Activated B cell treated with CpG ODN at 0.5 μM for 24 hours (primary cell): ENCODE results near the gene STX8. TPM values are rescaled to one million over a fixed set of nuclear protein-coding genes. Genes with fewer than 3 reads are reported as not detected.

Experiments used
- ATAC-seq: fragments of 200-7000 bp; cut with Tn5 transposase; one replicate; pipeline ENCODE4 v1.10.0; 2021; ENCODE audit warnings: low read depth, mild to moderate bottlenecking, moderate library complexity
- CTCF ChIA-PET: fragments of 350-600 bp; sonication (Branson Sonifier 250); formaldehyde crosslinking; loops from one replicate; lab custom pipeline; 2021; ENCODE audit warnings: antibody characterized with exemption; lab: Charles Lee
- POLR2A ChIA-PET: fragments of 350-600 bp; sonication (Branson Sonifier 250); formaldehyde crosslinking; loops from one replicate; lab custom pipeline; 2021; ENCODE audit warnings: antibody characterized with exemption; lab: Charles Lee
- DNase-seq: peaks from one replicate; pipeline ENCODE4 v3.0.0; 2022
- H3K27ac Mint-ChIP-seq: one replicate; pipeline ENCODE4 v1.8.0; 2020; ENCODE audit warnings: mixed read lengths
- H3K27me3 Mint-ChIP-seq: one replicate; pipeline ENCODE4 v1.8.0; 2021; ENCODE audit warnings: mixed read lengths
- H3K36me3 Mint-ChIP-seq: one replicate; pipeline ENCODE4 v1.8.0; 2021; ENCODE audit warnings: low read depth, mixed read lengths
- H3K4me1 Mint-ChIP-seq: one replicate; pipeline ENCODE4 v1.8.0; 2021; ENCODE audit warnings: mixed read lengths
- H3K4me3 Mint-ChIP-seq: one replicate; pipeline ENCODE4 v1.8.0; 2020; ENCODE audit warnings: mild to moderate bottlenecking, mixed read lengths
- H3K9me3 Mint-ChIP-seq: one replicate; pipeline ENCODE4 v1.8.0; 2020; ENCODE audit warnings: mixed read lengths
- intact Hi-C: fragments of 100-400 bp; cut with micrococcal nuclease; formaldehyde crosslinking; loops from one replicate; pipeline ENCODE4 v1.15.1; 2024
- total RNA-seq: library from RNA; stranded (reverse); gene quantifications from 2 replicates; pipeline ENCODE4 v1.2.3, GENCODE V29; 2022
- TF ChIP-seq, protein P1 (sequence below): fragments of 200-600 bp; IDR thresholded peaks from one replicate; pipeline ENCODE4 v1.8.0; 2022; ENCODE audit warnings: antibody characterized with exemption, mild to moderate bottlenecking

The STX8 gene
- total RNA-seq, 1 donor from 2014 or later, result 66.9 TPM

GRCh38 chr17:9290226-9290613 is 285.4 kb downstream of the STX8 start:
- DNase-seq (no peak), ATAC-seq (no peak)
- POLR2A ChIA-PET, result interaction anchor here (1.0 kb wide), 1 partner anchor 288 kb away, joined by 3 read pairs; no protein-coding TSS in a partner anchor
- CTCF ChIA-PET, result no interaction called here
- Mint-ChIP-seq H3K9me3 (no peaks in the 10 kb centered on the region), H3K36me3 (no peaks in the 10 kb centered on the region), H3K4me1 (peaks cover 25% of the 10 kb centered on the region), H3K4me3 (peak overlapping the region; percentile 32), H3K27ac (peak overlapping the region; percentile 38), H3K27me3 (no peaks in the 10 kb centered on the region)
- intact Hi-C loops, result loop anchor here (5.0 kb wide), 3 partner anchors 48 to 298 kb away; partner anchors contain the start of gene NTN1
- TF ChIP-seq, protein P1, sequence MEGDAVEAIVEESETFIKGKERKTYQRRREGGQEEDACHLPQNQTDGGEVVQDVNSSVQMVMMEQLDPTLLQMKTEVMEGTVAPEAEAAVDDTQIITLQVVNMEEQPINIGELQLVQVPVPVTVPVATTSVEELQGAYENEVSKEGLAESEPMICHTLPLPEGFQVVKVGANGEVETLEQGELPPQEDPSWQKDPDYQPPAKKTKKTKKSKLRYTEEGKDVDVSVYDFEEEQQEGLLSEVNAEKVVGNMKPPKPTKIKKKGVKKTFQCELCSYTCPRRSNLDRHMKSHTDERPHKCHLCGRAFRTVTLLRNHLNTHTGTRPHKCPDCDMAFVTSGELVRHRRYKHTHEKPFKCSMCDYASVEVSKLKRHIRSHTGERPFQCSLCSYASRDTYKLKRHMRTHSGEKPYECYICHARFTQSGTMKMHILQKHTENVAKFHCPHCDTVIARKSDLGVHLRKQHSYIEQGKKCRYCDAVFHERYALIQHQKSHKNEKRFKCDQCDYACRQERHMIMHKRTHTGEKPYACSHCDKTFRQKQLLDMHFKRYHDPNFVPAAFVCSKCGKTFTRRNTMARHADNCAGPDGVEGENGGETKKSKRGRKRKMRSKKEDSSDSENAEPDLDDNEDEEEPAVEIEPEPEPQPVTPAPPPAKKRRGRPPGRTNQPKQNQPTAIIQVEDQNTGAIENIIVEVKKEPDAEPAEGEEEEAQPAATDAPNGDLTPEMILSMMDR, result no peak

DNA sequence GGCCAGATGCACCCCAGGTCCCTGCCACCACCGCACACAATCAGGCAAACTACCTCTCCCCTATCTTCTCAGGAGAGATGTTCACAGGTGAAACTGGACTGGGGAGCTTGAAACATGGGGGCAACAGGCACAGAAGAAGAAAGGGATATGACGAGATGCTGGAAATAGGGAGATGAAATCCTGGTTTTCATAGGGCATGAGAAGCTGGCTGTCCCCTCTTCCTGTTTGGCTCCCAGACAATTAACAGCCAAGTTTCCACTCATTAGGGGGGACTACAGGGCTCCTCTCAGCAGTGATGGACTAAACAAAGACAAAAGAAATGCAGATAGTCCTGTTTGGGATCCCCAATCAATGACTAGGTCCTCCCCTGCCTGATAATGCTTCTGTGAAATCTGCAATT is 288.3 kb downstream of the STX8 start:
- no peak for DNase-seq
- ATAC-seq, result no peak
- TF ChIP-seq, protein P1, result no peak
- Mint-ChIP-seq H3K36me3 (no peaks in the 10 kb centered on the region), H3K9me3 (no peaks in the 10 kb centered on the region), H3K4me3 (no peak overlapping the region), H3K27ac (no peak overlapping the region), H3K4me1 (peaks cover 25% of the 10 kb centered on the region), H3K27me3 (no peaks in the 10 kb centered on the region)
- intact Hi-C loops, result no loop called here
- CTCF ChIA-PET, result interaction anchor here (1.0 kb wide), 1 partner anchor 285 kb away, joined by 3 read pairs; no protein-coding TSS in a partner anchor
- POLR2A ChIA-PET, result no interaction called here

DNA sequence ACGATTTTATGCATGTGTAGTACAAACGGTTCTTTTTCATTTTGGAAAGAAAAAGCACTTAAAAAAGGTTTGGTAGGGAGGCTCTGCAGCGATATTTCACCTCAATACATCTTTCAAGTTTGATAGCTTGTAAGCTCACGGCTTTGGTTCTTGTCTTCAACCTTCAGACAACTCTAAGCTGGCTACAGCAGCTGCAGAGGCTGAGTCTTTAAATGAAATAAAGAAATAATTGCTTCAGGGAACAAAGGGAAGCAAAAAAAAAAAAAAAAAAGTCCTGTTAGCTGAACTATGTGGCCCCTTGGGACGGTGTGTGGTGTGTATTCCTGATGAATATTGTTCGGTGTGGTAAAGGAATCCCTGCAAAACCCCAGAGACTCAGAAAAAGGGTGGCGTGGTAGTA is 289.2 kb downstream of the STX8 start:
- no peak overlapping the region for H3K27ac Mint-ChIP-seq
- TF ChIP-seq, protein P1, result no peak
- ChIA-PET CTCF (interaction anchor here (1.0 kb wide), 1 partner anchor 284 kb away, joined by 3 read pairs; no protein-coding TSS in a partner anchor), POLR2A (no interaction called here)
- intact Hi-C loops, result no loop called here
- ATAC-seq, result no peak
- no peaks in the 10 kb centered on the region for H3K27me3 Mint-ChIP-seq
- no peaks in the 10 kb centered on the region for H3K9me3 Mint-ChIP-seq
- no peak for DNase-seq
- H3K36me3 Mint-ChIP-seq, result no peaks in the 10 kb centered on the region
- no peak overlapping the region for H3K4me3 Mint-ChIP-seq
- H3K4me1 Mint-ChIP-seq, result peaks cover 22% of the 10 kb centered on the region

GRCh38 chr17:9285602-9286427 is 289.8 kb downstream of the STX8 start:
- no peak overlapping the region for H3K4me3 Mint-ChIP-seq
- peaks cover 22% of the 10 kb centered on the region for H3K4me1 Mint-ChIP-seq
- H3K36me3 Mint-ChIP-seq, result no peaks in the 10 kb centered on the region
- ChIA-PET CTCF (interaction anchor here (1.0 kb wide), 1 partner anchor 283 kb away, joined by 3 read pairs; no protein-coding TSS in a partner anchor), POLR2A (no interaction called here)
- TF ChIP-seq, protein P1, result no peak
- no peaks in the 10 kb centered on the region for H3K27me3 Mint-ChIP-seq
- H3K9me3 Mint-ChIP-seq, result no peaks in the 10 kb centered on the region
- DNase-seq (no peak), ATAC-seq (no peak)
- intact Hi-C loops, result no loop called here
- no peak overlapping the region for H3K27ac Mint-ChIP-seq

- intact Hi-C loops, result no loop called here
- peaks cover 12% of the 10 kb centered on the region for H3K4me1 Mint-ChIP-seq
Measured at GRCh38 chr17:9284884-9285283, 290.7 kb downstream of the STX8 start.

More at GRCh38 chr17:9284884-9285283, 290.7 kb downstream of the STX8 start:
- ChIA-PET POLR2A (no interaction called here), CTCF (no interaction called here)
- Mint-ChIP-seq H3K27me3 (no peaks in the 10 kb centered on the region), H3K4me3 (no peak overlapping the region), H3K36me3 (no peaks in the 10 kb centered on the region), H3K27ac (no peak overlapping the region), H3K9me3 (no peaks in the 10 kb centered on the region)
- ATAC-seq (no peak), DNase-seq (no peak)
- TF ChIP-seq, protein P1, result no peak
